ENCODE data around the gene CDX1.

CDX1 gene

DNA sequence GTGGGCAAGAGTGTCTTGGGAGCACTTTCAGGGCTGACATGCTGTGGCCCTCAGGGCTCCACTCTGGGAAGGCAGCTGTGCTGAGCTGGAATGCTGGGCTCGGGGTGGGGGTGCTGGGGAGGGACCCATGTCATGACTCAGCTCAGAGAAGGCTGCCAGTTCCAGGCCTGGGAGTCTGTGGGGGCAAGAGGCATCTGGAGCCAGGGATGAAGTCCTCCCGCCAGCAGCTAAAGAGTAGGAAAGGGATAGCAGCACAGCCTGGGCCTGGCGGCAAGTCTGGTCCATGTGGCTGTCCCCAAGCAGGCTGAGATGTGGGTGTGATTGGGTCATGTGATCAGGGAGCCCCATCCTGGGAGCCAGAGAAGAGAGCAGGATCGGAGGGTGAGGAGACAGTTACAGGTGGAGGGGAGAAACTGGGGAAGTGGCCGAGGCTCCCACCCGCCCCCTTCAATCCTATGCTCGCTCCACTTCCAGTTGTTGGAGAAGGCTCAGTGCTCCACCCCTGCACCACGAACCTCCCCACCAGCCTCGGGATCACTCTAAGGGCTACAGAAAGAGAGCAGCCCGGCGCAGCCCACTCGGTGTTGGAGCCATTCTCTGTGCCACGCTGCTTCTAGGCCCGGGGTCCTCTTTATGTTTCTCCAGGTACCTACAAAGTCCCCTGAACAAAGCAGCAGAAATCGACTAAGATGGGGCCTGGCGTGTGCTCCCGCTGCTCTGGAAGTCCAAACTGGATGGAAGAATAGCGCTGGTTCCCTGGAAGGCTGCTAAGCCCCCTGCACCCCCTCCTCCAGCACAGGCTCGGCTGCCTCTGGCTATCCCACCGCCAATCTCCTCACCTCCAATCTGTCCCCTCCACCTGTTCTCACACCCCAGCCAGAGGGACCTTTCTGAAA is 23.0 kb upstream of the CDX1 start:
- peak in 7 of 10 donors; percentile 34 to 91 (median 57) for DNase-seq
- intact Hi-C loops (cut with DNase I), result no loop called here

DNA sequence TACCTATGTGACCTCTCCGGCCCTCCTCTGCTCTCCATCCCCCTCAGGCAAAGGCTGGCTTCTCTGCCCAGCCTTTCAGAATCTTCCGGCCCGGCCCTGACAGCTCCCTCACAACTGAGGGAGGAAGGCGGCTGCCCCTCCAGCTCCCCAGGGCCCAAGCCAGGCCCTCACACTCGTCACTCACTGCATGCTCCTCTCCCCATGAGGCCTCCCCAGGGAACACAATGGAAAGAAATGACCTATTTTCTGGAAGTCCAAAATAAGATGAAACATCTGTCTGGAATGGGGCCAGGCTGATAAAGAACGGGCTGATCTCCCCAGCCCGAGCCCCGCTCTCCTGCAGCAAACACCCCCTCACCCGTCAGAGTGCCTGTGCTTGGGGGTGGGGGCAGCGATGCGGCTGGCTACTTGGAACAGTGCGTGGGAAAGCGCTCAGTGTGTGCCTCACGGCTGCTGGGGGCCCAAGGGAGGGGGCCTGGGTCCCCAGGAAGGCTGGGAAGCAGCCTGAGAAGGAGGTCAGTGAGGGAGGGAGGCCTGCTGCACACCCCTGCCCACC is 22.3 kb upstream of the CDX1 start:
- DNase-seq, result peak in 3 of 10 donors; percentile 45 to 84 (median 73)
- intact Hi-C loops (cut with DNase I), result no loop called here

- intact Hi-C loops (cut with DNase I), result no loop called here
- DNase-seq, result no peak
Observed at GRCh38 chr5:150144879-150145278, 21.7 kb upstream of the CDX1 start.

DNA sequence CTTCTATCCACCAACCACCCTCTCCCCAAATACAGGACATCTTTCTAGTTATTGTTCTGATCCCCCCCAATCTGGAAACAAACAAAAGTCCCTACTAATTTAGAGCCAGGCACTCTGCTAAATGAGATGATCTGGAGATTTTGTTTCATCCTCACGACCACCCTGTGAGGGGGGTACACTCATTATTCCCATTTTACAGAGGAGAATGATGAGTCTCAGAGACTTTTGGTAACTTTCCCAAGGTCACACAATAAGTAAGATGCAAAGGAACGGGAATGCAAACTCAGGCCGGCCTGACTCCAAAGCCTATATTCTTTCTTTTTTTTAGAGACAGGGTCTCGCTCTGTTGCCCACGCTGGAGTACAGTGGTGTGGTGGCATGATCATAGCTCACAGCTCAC is 20.3 kb upstream of the CDX1 start:
- DNase-seq, result no peak
- intact Hi-C loops (cut with DNase I), result no loop called here

GRCh38 chr5:150146862-150147601 is 19.5 kb upstream of the CDX1 start:
- peak in 8 of 10 donors; percentile 41 to 89 (median 64) for DNase-seq

GRCh38 chr5:150147670-150148069 is 18.9 kb upstream of the CDX1 start:
- DNase-seq, result peak in 2 of 10 donors; percentile 12 to 42
- intact Hi-C loops (cut with DNase I), result no loop called here

More at GRCh38 chr5:150146862-150147601, 19.5 kb upstream of the CDX1 start:
- intact Hi-C loops (cut with DNase I), result no loop called here

GRCh38 chr5:150148117-150148927 is 18.3 kb upstream of the CDX1 start:
- peak in 2 of 10 donors; percentile 44 to 56 for DNase-seq
- intact Hi-C loops (cut with DNase I), result no loop called here

DNA sequence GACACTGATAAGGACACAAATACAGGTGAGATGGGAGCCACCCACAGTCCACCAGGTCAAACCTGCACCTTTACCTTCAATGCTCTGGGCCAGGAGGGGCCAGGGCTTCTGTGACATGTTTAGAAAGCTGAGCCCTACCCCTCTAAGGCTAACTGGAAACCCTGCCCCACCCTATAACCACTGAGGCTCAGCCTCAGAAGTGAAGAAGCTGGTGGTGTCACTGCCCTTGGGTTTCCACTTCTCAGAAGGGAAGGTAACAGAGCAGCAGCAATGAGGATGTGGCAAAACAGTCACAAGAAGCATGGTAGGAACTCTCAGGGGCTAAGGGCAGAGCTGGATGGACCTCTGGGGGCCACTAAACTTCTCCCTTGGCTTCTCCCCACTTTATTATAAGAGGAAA is 17.0 kb upstream of the CDX1 start:
- no peak for DNase-seq
- intact Hi-C loops (cut with DNase I), result no loop called here

- peak in 2 of 10 donors; percentile 47 to 77 for DNase-seq
- intact Hi-C loops (cut with DNase I), result no loop called here
Observed at GRCh38 chr5:150152636-150153462, 13.7 kb upstream of the CDX1 start.

DNA sequence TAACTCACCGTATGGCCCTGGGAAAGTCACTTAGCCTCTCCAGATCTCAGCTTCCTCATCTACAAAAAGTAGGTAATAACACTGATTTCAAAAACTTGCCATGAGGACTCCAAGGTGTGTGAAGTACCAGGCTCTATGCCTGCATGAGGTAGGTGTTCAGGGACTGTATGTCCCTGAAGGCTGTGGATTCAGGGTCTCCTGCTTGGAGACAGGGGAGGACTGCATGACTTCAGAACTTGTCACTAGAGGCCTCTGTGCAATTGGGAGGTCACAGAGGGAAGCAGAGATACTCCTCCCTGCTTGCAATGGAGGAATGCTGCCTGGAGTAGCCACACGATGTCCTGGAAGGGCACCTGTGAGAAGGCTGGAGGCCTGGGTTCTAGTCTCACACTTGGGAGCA is 13.1 kb upstream of the CDX1 start:
- intact Hi-C loops (cut with DNase I), result no loop called here
- DNase-seq, result peak in 1 of 10 donors; percentile 15

GRCh38 chr5:150153957-150154617 is 12.5 kb upstream of the CDX1 start:
- intact Hi-C loops (cut with DNase I), result no loop called here
- peak in 4 of 10 donors; percentile 31 to 83 (median 40) for DNase-seq

GRCh38 chr5:150154618-150155128 is 11.9 kb upstream of the CDX1 start:
- intact Hi-C loops (cut with DNase I), result no loop called here
- DNase-seq, result no peak

- intact Hi-C loops (cut with DNase I), result no loop called here
- DNase-seq, result peak; percentile 59 to 97 (median 85)
Observed at GRCh38 chr5:150155258-150156026, 11.1 kb upstream of the CDX1 start, which contains the start of gene PDGFRB. TSS of gene PDGFRB (minus strand) at chr5:150155845. CDS start at chr5:150137047, 18,798 bp downstream.

GRCh38 chr5:150156027-150156368 is 10.6 kb upstream of the CDX1 start:
- intact Hi-C loops (cut with DNase I), result no loop called here
- no peak for DNase-seq

GRCh38 chr5:150156540-150156939 is 10.0 kb upstream of the CDX1 start:
- intact Hi-C loops (cut with DNase I), result no loop called here
- no peak for DNase-seq

DNA sequence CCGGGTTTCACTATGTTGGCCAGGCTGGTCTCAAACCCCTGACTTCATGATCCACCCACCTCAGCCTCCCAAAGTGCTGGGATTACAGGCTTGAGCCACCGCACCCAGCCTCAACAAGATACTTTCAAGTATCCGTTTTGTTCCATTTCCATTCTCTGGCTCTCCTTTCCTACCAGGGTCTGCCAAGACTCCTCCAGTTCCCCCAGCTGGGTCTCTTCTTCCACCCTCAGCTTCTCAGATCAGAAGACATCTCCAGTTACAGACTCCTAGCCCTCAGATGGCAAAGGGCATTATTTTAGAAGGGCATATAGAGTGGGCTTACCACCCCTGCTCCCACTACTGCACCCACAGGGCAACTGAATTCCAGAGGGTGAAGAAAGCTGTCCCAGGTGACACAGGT is 9.4 kb upstream of the CDX1 start:
- no peak for DNase-seq
- intact Hi-C loops (cut with DNase I), result no loop called here

GRCh38 chr5:150158170-150158949 is 8.2 kb upstream of the CDX1 start:
- intact Hi-C loops (cut with DNase I), result no loop called here
- DNase-seq, result no peak

All from posterior cingulate gyrus (tissue), 11 donors.